DND-41 (cell line): ENCODE results near the gene ELF3.
"Not testable (repeated sequence)": the region's sequence is repeated elsewhere in the genome, so short reads cannot be mapped to it uniquely, and the experiment has no call there.

Source experiments
- ATAC-seq: fragments of 200-7000 bp; cut with Tn5 transposase; 3 replicates; pipeline ENCODE4 v1.9.1; 2021; ENCODE audit warnings: low read depth; ENCODE audit not compliant: insufficient read depth
- DNase-seq: peaks from one replicate; pipeline ENCODE4 v3.0.0-alpha.2; 2020
- H2AFZ ChIP-seq: 2 replicates; pipeline ENCODE4 v1.6.0; 2012; ENCODE audit warnings: low read depth, low read length
- H3K27ac ChIP-seq: 2 replicates; pipeline ENCODE4 v1.5.1; 2012; ENCODE audit warnings: low read length, inconsistent platforms
- H3K27me3 ChIP-seq: fragments of 200-600 bp; sonication (generic); 2 replicates; pipeline ENCODE4 v1.6.0; 2012; ENCODE audit warnings: low read length, mild to moderate bottlenecking, inconsistent platforms; ENCODE audit not compliant: insufficient read depth, poor library complexity
- H3K36me3 ChIP-seq: 2 replicates; pipeline ENCODE4 v1.5.1; 2012; ENCODE audit warnings: low read length, inconsistent platforms; ENCODE audit not compliant: insufficient read depth
- H3K4me1 ChIP-seq: 2 replicates; pipeline ENCODE4 v1.5.1; 2012; ENCODE audit warnings: mild to moderate bottlenecking, low read length; ENCODE audit not compliant: insufficient read depth
- H3K4me2 ChIP-seq: 2 replicates; pipeline ENCODE4 v1.6.0; 2012; ENCODE audit warnings: mild to moderate bottlenecking, moderate library complexity, low read length, inconsistent platforms; ENCODE audit not compliant: insufficient read depth
- H3K4me3 ChIP-seq, 2 experiments: fragments of 200-600 bp in 1 of 2; shearing (Covaris generic) in 1 of 2; 2 replicates each; pipeline ENCODE4 v1.5.1; 2012 to 2016; ENCODE audit warnings: inconsistent platforms in 2 of 2, low read length in 2 of 2, mild to moderate bottlenecking in 2 of 2, low read depth in 1 of 2, moderate library complexity in 1 of 2
- H3K79me2 ChIP-seq: 2 replicates; pipeline ENCODE4 v1.6.0; 2012; ENCODE audit warnings: low read length, inconsistent platforms; ENCODE audit not compliant: insufficient read depth
- H3K9ac ChIP-seq: 2 replicates; pipeline ENCODE4 v1.6.0; 2012; ENCODE audit warnings: low read depth, mild to moderate bottlenecking, inconsistent platforms, low read length, moderate library complexity
- H3K9me3 ChIP-seq: 2 replicates; pipeline ENCODE4 v1.5.1; 2012; ENCODE audit warnings: low read length, moderate library complexity, mild to moderate bottlenecking, inconsistent platforms; ENCODE audit not compliant: insufficient read depth, severe bottlenecking
- H4K20me1 ChIP-seq: 2 replicates; pipeline ENCODE4 v1.6.0; 2012; ENCODE audit warnings: low read length; ENCODE audit not compliant: insufficient read depth
- EZH2 ChIP-seq: IDR thresholded peaks from 3 replicates; pipeline ENCODE4 v1.6.1; 2012; ENCODE audit warnings: borderline replicate concordance, low read depth, mild to moderate bottlenecking, moderate library complexity, low read length, inconsistent platforms; ENCODE audit not compliant: severe bottlenecking
- TF ChIP-seq, protein P1 (sequence below): IDR thresholded peaks from 2 replicates; pipeline ENCODE4 v1.5.1; 2012; ENCODE audit warnings: borderline replicate concordance, low read length, moderate library complexity, mild to moderate bottlenecking; ENCODE audit not compliant: poor library complexity, severe bottlenecking; ENCODE audit errors: extremely low read depth

The ELF3 gene

DNA sequence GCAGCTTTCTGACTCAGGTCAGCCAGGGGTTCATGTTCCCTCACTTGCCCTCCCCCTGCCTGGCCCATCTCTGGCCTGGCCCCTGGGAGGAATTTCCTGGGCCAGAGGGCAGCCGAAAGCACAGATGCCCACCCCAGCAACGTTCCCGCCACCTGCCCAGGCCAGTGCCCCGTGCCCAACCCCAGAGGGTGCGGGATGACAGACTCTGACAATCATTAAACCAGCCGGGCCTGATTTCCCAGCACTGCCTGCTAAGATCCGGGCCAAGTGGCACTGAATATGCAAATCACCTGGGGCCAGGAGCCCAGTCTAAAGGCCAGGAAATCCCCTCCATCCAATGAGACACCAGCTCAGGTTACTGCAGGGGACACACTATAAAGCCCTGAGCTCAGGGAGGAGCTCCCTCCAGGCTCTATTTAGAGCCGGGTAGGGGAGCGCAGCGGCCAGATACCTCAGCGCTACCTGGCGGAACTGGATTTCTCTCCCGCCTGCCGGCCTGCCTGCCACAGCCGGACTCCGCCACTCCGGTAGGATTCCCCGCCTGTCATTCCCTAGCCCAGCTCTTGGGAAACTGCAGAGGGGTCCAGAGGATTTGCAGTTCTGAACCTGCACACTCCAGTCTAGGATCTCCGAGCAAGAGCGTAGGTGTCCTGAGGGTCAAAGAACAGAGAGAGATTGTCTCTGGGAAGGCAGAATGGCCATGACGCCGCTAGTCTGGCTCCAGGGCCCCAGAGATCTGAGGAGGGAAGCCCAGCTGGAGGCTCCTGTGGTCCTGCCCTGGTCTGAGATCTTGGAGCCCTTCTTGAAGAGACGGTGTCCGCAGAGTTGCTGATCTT is at the start of gene ELF3:
ELF3 (plus strand) TSS at position 408 of the 836 bp plus-strand sequence. CDS start 550 bp downstream, outside the sequence.
- Histone ChIP-seq H4K20me1 (no peaks in the 10 kb centered on the region), H3K27ac (no peak within 1 kb of the TSS), H2AFZ (no peak within 1 kb of the TSS), H3K36me3 (peaks cover 5% of the 10 kb centered on the region), H3K4me2 (no peak within 1 kb of the TSS), H3K9me3 (no peaks in the 10 kb centered on the region), H3K27me3 (no peaks in the 10 kb centered on the region), H3K9ac (no peak within 1 kb of the TSS), H3K4me1 (no peaks in the 10 kb centered on the region), H3K79me2 (no peaks in the 10 kb centered on the region), H3K4me3 (no peak within 1 kb of the TSS)
- ATAC-seq = no peak
- no peak for DNase-seq
- TF ChIP-seq, protein P1, sequence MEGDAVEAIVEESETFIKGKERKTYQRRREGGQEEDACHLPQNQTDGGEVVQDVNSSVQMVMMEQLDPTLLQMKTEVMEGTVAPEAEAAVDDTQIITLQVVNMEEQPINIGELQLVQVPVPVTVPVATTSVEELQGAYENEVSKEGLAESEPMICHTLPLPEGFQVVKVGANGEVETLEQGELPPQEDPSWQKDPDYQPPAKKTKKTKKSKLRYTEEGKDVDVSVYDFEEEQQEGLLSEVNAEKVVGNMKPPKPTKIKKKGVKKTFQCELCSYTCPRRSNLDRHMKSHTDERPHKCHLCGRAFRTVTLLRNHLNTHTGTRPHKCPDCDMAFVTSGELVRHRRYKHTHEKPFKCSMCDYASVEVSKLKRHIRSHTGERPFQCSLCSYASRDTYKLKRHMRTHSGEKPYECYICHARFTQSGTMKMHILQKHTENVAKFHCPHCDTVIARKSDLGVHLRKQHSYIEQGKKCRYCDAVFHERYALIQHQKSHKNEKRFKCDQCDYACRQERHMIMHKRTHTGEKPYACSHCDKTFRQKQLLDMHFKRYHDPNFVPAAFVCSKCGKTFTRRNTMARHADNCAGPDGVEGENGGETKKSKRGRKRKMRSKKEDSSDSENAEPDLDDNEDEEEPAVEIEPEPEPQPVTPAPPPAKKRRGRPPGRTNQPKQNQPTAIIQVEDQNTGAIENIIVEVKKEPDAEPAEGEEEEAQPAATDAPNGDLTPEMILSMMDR = no peak
- no peak for TF ChIP-seq EZH2

DNA sequence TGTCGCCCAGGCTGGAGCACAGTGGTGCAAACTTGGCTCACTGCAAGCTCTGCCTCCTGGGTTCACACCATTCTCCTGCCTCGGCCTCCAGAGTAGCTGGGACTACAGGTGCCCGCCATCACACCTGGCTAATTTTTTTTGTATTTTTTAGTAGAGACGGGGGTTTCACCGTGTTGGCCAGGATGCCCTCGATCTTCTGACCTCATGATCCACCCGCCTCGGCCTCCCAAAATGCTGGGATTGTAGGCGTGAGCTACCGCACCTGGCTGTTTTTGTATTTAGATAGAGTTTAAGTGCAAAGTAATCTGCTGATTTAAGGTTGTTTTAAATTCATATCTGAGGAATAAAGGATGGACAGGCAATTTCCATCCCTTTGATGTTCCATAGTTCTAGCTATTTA is 48.0 kb upstream of the ELF3 start:
- not testable (repeated sequence) for ATAC-seq, H3K4me2 ChIP-seq, DNase-seq, H3K9ac ChIP-seq, H3K4me1 ChIP-seq, H3K4me3 ChIP-seq, H3K9me3 ChIP-seq, H4K20me1 ChIP-seq, H2AFZ ChIP-seq, H3K27ac ChIP-seq, H3K27me3 ChIP-seq
- peaks cover 78% of the 10 kb centered on the region for H3K36me3 ChIP-seq
- peaks cover 18% of the 10 kb centered on the region for H3K79me2 ChIP-seq

DNA sequence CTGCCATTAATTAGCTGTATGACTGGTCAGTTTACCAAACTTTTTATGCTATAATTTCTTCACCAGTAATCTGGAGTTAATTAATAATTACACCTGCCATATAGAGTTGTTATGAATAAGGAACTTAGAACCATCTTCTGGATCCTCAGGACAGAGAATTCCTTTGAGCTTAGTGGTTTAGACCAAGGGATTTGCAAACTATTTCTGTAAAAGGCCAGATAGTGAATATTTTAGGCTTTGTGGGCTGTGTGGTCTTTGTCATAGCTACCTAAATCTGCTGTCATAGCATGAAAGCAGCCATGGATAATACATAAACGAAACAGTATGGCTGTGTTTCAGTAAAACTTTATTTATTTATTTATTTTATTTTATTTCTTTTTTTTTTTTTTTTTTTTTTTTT is 46.1 kb upstream of the ELF3 start:
- no peaks in the 10 kb centered on the region for H3K27me3 ChIP-seq
- DNase-seq (no peak), ATAC-seq (no peak)
- peaks cover 80% of the 10 kb centered on the region for H3K36me3 ChIP-seq
- peaks cover 12% of the 10 kb centered on the region; the same call in 1 of the 2 replicates for H3K79me2 ChIP-seq
- H4K20me1 ChIP-seq = peaks cover 6% of the 10 kb centered on the region; the same call in 1 of the 2 replicates
- H3K9me3 ChIP-seq = no peaks in the 10 kb centered on the region
- no peak overlapping the region for H3K9ac ChIP-seq
- no peak overlapping the region for H3K27ac ChIP-seq
- no peaks in the 10 kb centered on the region for H3K4me1 ChIP-seq
- no peak overlapping the region for H3K4me2 ChIP-seq
- no peak overlapping the region for H3K4me3 ChIP-seq
- no peak overlapping the region for H2AFZ ChIP-seq
- TF ChIP-seq, protein P1 = no peak
- no peak for TF ChIP-seq EZH2

DNA sequence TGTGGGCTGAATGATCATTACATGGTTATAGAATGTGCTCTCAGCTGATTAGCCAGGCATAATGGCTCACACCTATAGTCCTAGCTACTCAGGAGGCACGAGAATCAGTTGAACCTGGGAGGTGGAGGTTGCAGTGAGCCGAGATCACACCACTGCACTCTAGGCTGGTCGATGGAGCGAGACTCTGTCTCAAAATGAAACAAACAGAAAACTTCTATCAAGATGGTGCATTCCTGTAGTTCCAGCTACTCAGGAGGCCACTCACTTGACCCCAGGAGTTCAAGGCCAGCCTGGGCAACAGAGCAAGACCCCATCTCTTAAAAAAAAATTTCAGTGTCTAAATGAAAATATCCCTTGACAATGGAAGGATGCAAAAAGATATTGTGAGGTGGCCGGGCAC is 44.2 kb upstream of the ELF3 start:
- H3K9ac ChIP-seq = no peak overlapping the region
- peaks cover 3% of the 10 kb centered on the region; the same call in 1 of the 2 replicates for H4K20me1 ChIP-seq
- peaks cover 88% of the 10 kb centered on the region for H3K36me3 ChIP-seq
- peaks cover 6% of the 10 kb centered on the region; the same call in 1 of the 2 replicates for H3K79me2 ChIP-seq
- TF ChIP-seq EZH2 = no peak
- TF ChIP-seq, protein P1 = no peak
- H3K9me3 ChIP-seq = no peaks in the 10 kb centered on the region
- H2AFZ ChIP-seq = no peak overlapping the region
- H3K4me3 ChIP-seq = no peak overlapping the region
- no peak overlapping the region for H3K27ac ChIP-seq
- no peak overlapping the region for H3K4me2 ChIP-seq
- H3K27me3 ChIP-seq = no peaks in the 10 kb centered on the region
- ATAC-seq (no peak), DNase-seq (no peak)
- H3K4me1 ChIP-seq = no peaks in the 10 kb centered on the region
